ENCODE measurements around the gene GSTM2. TPM values are rescaled to one million over a fixed set of nuclear protein-coding genes. Genes with fewer than 3 reads are reported as not detected.

GSTM2 gene
- total and polyA plus RNA-seq, 2 donors (not counting 1 experiment from before 2014, with no cell fraction given): 42.9 to 94.4 TPM

DNA sequence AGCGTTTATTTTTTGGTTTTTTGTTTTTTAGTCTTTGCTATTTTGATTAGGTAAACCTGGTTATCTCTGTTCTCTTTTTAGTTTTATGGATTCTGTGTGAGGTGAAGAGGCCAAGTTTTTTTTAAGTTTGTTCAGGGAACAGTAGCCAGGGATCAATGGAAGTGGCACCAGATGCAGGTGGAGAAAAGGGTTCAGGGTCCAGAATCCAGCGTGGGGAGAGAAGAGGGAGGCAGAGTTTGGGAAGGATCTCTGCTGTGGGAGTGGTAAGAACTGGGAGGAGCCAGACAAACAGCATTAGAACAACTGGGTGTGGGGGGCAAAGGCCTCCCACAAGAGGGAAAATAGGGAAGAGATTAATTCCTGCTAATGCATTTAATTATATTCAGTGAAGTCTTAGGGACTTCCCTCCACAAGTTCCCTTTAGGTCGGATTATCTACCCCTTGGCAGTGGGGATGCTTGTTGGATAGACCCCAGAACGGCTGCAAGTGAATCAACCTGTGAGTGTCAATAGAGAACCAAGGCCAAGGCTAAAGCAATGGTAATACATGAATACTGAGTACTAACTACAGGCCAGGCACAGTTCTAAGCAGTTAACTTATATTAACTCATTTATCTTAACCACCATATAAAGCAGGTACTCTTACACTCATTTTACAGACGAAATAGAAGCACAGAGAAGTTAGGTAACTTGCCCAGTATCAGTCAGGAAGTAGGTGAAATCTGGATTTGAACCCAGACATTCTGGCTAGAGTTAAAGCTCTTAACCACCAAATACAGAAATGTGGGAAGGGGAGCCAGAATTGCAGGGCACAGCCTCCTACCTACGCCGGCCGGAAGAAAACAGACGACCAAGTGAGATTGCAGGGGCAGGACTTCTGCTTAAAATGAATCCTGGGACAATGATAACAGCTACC is 48.9 kb upstream of the GSTM2 start:
- POLR2A ChIA-PET: interaction anchor here (1.0 to 2.3 kb wide), 2 partner anchors 37 to 70 kb away, joined by 3 to 10 read pairs; partner anchors contain the start of genes GNAI3 and GSTM4
- peak overlapping the region; percentile 73 to 90 for H3K27ac ChIP-seq (ENCODE audit: low read length in 2 of 2)

More for the DNA sequence above, 48.9 kb upstream of the GSTM2 start:
- CTCF ChIA-PET: interaction anchor here (0.8 to 2.7 kb wide), 6 partner anchors 11 to 86 kb away, joined by 3 to 27 read pairs (median 12); partner anchors contain the start of gene GNAI3
- ATAC-seq (ENCODE audit: low read depth) (no peak), DNase-seq (no peak)
- Histone ChIP-seq H3K36me3 (replicated peaks in 1 of 2; ENCODE audit: control extremely low read depth in 1 of 2, control insufficient read depth in 1 of 2, extremely low read depth in 1 of 2, insufficient read depth in 2 of 2, low read length in 1 of 2) (no peaks in the 10 kb centered on the region), H3K4me3 (ENCODE audit: control extremely low read depth in 1 of 5, extremely low read depth in 1 of 5, insufficient read depth in 1 of 5, low read depth in 2 of 5, low read length in 4 of 5) (peak overlapping the region; percentile 43 to 94 (median 84)), H2AFZ (ENCODE audit: insufficient read depth, low read depth, low read length, poor library complexity, severe bottlenecking) (peak overlapping the region; percentile 88), H3K27me3 (replicated peaks in 1 of 4; ENCODE audit: control extremely low read depth in 1 of 4, control insufficient read depth in 3 of 4, insufficient read depth in 4 of 4, low read length in 3 of 4) (no peaks in the 10 kb centered on the region), H3K9ac (ENCODE audit: low read length) (peak overlapping the region; percentile 93), H3K4me1 (ENCODE audit: control insufficient read depth in 2 of 2, insufficient read depth in 2 of 2, low read length in 2 of 2) (peaks cover 49 to 62% of the 10 kb centered on the region in 2 donors), H3K79me2 (ENCODE audit: control insufficient read depth, insufficient read depth, low read length) (peaks cover 42% of the 10 kb centered on the region), H3K4me2 (replicated peaks; ENCODE audit: low read depth, low read length, poor library complexity, severe bottlenecking) (peak overlapping the region; percentile 100), H4K20me1 (ENCODE audit: control insufficient read depth, insufficient read depth, low read length, poor library complexity, severe bottlenecking) (peaks cover 7% of the 10 kb centered on the region), H3K9me3 (ENCODE audit: control extremely low read depth in 1 of 3, control insufficient read depth in 2 of 3, insufficient read depth in 1 of 3, low read length in 2 of 3) (no peaks in the 10 kb centered on the region)
- intact Hi-C loops (cut with micrococcal nuclease): loop anchor here (1.0 to 5.0 kb wide), 4 partner anchors 71 to 365 kb away; partner anchors contain the start of genes AHCYL1, ATXN7L2, GNAI3 and PSMA5
- TF ChIP-seq EZH2 (IDR thresholded peaks at IDR 0.05; ENCODE audit: borderline replicate concordance, insufficient read depth, low read depth, low read length, poor library complexity, severe bottlenecking): no peak
- TF ChIP-seq, protein P1, sequence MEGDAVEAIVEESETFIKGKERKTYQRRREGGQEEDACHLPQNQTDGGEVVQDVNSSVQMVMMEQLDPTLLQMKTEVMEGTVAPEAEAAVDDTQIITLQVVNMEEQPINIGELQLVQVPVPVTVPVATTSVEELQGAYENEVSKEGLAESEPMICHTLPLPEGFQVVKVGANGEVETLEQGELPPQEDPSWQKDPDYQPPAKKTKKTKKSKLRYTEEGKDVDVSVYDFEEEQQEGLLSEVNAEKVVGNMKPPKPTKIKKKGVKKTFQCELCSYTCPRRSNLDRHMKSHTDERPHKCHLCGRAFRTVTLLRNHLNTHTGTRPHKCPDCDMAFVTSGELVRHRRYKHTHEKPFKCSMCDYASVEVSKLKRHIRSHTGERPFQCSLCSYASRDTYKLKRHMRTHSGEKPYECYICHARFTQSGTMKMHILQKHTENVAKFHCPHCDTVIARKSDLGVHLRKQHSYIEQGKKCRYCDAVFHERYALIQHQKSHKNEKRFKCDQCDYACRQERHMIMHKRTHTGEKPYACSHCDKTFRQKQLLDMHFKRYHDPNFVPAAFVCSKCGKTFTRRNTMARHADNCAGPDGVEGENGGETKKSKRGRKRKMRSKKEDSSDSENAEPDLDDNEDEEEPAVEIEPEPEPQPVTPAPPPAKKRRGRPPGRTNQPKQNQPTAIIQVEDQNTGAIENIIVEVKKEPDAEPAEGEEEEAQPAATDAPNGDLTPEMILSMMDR (IDR thresholded peaks at IDR 0.05): no peak
- WGBS (ENCODE audit: insufficient coverage): 16% methylated on average over 5 of the region's 9 CpGs
- H3K9me3 Mint-ChIP-seq (ENCODE audit: insufficient read depth): no peaks in the 10 kb centered on the region
- peak overlapping the region; percentile 96 for H3K27ac Mint-ChIP-seq
- peak overlapping the region; percentile 99 for H3K4me3 Mint-ChIP-seq
- H3K27me3 Mint-ChIP-seq: no peaks in the 10 kb centered on the region
- peaks cover 59% of the 10 kb centered on the region for H3K4me1 Mint-ChIP-seq
